ENCODE measurements around the gene RAD21L1. TPM values are rescaled to one million over a fixed set of nuclear protein-coding genes. Genes with fewer than 3 reads are reported as not detected.

RAD21L1 gene
- not detected for total RNA-seq

GRCh38 chr20:1225783-1226654, at the start of gene RAD21L1:
RAD21L1 (plus strand) TSS chr20:1226044; CDS start chr20:1228454, 2,410 bp downstream.
- DNase-seq = peak; percentile 72

DNA sequence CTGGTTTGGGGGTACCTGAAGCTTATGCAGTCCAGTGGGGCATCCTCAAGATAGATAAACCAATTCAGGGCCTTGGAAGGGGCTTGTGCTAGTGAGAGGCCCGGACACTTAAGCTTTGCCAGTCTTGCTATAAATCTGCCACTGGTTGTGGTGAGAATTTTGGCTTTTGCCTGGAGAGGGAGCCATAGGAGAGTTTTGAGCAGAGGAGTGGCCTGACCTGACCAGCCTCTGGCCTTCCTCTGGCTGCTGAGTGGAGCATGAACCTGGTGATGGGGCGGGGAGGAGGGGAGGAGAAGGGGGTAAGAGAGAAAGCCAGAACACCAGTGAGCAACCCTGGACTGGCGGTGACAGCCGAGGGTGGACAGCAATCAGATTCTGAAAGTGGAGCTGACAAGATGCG, 48.2 kb upstream of the RAD21L1 start:
- no peak for DNase-seq

DNA sequence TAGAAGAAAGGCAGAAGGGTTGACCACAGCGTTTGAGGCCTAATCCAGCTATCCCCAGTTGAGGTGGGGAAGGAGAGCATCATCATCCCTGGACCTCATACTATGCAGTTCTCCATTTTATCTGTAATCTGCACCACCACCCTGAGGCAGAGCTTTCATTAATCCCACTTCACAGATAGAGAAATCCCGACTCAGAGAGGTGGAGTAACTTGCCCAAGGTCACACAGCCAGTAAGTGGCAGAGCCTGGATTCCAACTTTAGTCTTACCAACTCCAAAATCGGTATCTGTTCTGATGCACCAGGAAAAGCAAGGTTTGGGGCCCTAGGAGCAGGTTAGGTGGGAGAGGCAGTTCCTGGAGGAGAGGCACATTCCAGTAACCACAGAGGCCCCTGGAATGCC, 47.7 kb upstream of the RAD21L1 start:
- no peak for DNase-seq

DNA sequence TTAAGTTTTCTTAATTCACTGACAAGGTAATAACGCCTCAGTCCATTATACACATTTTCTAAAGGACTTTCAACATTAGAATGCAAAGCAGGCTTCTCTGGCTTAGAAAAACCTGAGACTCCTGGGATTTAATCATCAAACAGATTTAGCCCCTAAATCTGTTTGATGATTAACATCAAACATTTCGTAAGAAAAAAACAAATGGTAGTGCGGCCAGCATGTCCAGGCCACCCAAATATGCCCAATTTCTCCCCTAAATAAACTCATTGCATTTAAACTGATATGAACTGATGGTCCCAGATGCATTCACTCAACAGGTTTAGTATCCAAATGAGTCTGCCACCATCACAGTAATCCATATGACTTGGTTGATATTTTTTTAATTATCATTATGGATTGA, 47.2 kb upstream of the RAD21L1 start:
- no peak for DNase-seq

DNA sequence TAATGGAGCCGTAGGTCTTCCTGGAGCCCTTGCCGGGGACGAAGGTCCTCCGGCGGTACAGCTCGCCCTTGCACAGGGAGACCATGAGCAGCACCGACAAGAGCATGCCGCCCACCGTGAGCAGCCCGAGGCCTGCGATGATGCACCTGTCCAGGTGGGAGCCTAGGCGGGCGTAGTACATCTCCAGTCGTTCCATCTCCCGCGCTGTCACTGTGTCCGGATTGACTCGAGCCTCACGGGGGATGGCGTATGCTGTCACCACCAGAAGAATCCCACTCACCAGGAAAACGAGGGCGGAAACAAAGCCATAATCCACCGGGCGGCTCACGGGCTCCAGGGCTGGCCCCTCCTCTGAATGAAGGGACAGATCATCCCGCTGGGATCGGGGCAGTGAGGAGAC, 44.9 kb upstream of the RAD21L1 start:
- no peak for DNase-seq

- no peak for DNase-seq
These were observed 43.7 kb upstream of the RAD21L1 start for GRCh38 chr20:1182106-1182505.

- DNase-seq = no peak
These were observed 42.7 kb upstream of the RAD21L1 start for GRCh38 chr20:1183153-1183552.

- no peak for DNase-seq
These were observed 41.6 kb upstream of the RAD21L1 start for GRCh38 chr20:1184260-1184637.

GRCh38 chr20:1184638-1185315, 41.1 kb upstream of the RAD21L1 start, which contains the start of gene TMEM74B:
TMEM74B (minus strand) TSS chr20:1184981; CDS start chr20:1183801, 1,180 bp downstream.
- DNase-seq = no peak

GRCh38 chr20:1185316-1185741, 40.5 kb upstream of the RAD21L1 start:
- DNase-seq = no peak

DNA sequence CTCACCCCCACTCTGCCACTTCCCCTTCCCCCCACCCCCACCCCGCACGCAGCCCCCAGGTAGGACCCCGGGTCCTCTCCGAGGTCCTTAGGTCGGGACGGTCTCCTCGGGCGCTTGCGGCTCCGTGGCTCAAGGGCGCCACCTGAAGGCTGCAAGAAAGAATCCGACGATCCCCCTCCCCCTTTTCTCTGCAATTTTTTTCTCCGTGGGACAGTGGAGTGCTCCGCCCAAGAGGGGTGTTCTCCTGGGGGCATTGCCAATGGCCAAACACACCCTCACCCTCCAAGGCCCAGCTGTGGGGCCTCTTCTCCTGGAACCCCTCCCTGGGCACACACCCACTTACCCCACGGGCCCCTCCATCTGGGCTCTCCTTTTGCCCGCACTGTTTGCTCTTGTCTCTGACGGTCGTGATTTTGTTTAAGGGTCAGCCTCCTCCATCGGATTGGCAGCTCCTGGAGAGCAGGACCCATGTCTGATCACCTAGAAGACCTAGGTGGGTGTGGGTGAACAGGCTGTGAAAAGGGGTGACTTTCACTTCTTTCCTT, 40.0 kb upstream of the RAD21L1 start:
- DNase-seq = peak; percentile 52

DNA sequence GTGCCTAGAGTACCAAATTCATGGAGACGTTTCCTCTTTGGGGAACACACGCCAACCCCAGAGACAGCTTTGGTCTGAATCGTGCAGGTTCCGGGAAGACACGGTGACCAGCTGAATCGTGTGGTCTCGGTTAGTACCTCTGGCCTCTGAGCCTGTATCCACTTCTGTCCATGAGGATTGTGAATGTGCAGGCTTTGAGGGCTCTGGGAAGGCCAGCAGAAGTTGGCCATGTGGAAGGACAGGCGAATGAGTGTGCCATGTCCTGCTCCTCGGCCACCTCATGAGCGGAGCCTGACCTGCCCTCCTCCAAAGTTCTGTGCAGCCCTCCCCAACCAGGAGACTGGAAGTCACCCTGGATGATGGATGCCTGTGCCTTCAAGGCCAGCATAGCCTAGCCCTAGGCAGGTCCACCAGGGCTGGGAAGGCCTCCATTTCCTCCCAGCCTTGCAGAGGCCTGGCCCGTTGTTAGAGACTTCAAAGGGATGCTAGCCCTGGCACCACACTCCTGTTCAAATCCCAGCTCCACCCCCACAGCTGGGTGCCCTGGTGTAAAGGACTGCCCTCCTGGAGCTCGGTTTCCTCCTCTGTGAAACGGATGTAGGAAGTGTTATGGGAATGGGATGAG, 39.4 kb upstream of the RAD21L1 start:
- no peak for DNase-seq

GRCh38 chr20:1187605-1188171, 38.2 kb upstream of the RAD21L1 start:
- no peak for DNase-seq

- DNase-seq = no peak
These were observed 37.5 kb upstream of the RAD21L1 start for GRCh38 chr20:1188347-1188746.

GRCh38 chr20:1189827-1190226, 36.0 kb upstream of the RAD21L1 start:
- no peak for DNase-seq

- no peak for DNase-seq
These were observed 35.0 kb upstream of the RAD21L1 start for GRCh38 chr20:1190847-1191246.

DNA sequence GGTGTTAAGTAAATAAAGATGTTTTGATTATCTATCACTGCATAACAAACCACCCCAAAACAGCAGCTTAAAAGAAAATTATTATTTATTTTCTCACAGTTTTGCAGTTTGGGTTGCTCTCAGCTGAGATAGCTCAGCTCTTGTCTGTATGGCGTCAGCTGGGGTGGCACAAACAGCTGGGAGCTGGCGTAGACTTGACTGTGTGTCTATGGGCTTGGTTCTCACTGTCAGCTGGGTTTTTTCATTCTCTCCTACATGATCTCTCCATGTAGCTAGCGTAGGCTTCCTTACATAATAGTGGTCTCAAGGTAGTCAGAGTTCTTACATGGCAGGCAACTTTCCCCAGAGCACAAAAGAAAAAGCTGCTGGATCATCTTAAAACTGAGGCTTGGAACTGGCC, 34.5 kb upstream of the RAD21L1 start:
- DNase-seq = peak; percentile 32

DNA sequence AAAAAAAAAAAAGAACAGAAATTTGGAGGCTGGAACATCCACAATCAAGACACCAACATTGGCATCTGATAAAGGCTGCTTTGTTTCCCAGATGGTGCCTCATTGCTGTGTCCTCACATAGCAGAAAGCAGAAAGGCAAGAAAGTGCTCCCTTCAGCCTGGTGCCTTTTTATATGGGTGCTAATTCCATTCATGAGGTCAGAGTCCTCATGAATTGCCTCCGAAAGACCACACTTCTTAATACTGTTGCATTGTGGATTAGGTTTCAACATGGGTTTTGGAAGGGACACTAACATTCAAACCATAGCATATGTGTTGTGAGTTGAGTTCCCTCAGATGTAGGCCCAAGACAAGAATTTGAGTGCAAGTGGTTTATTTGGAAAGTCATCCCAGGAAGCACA, 30.6 kb upstream of the RAD21L1 start:
- no peak for DNase-seq

DNA sequence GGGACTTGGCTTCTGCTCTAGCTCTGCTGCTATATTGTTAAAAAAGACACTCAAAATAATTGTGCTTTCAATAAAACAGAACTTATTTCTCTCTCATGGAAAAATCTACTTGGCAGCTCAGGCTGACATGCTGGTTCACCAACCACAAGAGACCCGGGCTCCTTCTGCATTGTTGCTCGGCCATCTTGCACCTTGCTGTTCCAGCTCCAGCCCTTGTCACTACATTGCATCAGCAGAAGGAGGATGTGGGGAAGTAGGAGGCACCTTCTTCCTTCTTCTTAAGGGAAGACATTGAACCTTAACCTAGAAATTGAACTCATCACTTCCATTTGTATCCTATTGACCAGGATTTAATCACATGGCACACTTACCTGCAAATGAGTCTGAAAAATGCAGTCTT, 29.2 kb upstream of the RAD21L1 start:
- no peak for DNase-seq

DNA sequence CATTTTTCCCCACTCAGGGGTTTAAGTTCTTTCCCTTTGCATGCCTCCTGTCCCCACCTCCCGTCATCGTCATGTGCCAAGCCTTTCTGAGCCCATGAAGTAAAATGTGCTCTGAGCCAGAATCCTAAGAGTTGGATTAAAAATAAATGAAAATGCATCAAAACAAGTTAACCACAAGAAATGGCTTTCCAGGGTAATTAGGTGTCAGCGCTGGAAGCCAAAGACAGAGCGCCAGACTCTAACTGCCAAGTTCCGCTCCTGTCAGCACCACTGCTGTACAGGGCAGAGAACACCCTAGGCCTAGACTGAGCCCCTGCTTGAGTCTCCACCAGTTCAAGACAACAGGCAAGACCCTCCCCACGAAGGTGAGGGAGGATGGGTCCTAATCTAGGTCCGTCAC, 28.0 kb upstream of the RAD21L1 start:
- no peak for DNase-seq

GRCh38 chr20:1198751-1199150, 27.1 kb upstream of the RAD21L1 start:
- DNase-seq = no peak

- no peak for DNase-seq
These were observed 26.5 kb upstream of the RAD21L1 start for GRCh38 chr20:1199212-1199873.
